ENCODE results near the gene MRO.

The MRO gene

GRCh38 chr18:50853863-50854271 lies 34.1 kb upstream of the MRO start:
- H3K27me3 ChIP-seq (ENCODE audit: control insufficient read depth, insufficient read depth, low read length) = no peaks in the 10 kb centered on the region
- H3K9me3 ChIP-seq (ENCODE audit: control insufficient read depth, insufficient read depth, low read length) = no peaks in the 10 kb centered on the region
- DNase-seq (ENCODE audit: low read depth, low spot score) = no peak
- H3K27ac ChIP-seq (ENCODE audit: low read length) = no peak overlapping the region
- H3K4me3 ChIP-seq (ENCODE audit: low read length) = no peak overlapping the region
- H3K36me3 ChIP-seq (ENCODE audit: control insufficient read depth, insufficient read depth, low read length) = no peaks in the 10 kb centered on the region
- no peaks in the 10 kb centered on the region; the same call in 1 of the 2 replicates for H3K4me1 ChIP-seq (ENCODE audit: control insufficient read depth, insufficient read depth, low read length)
- WGBS (ENCODE audit: insufficient coverage, insufficient read length) = no CpG with 5 or more reads among the region's 6 CpGs

DNA sequence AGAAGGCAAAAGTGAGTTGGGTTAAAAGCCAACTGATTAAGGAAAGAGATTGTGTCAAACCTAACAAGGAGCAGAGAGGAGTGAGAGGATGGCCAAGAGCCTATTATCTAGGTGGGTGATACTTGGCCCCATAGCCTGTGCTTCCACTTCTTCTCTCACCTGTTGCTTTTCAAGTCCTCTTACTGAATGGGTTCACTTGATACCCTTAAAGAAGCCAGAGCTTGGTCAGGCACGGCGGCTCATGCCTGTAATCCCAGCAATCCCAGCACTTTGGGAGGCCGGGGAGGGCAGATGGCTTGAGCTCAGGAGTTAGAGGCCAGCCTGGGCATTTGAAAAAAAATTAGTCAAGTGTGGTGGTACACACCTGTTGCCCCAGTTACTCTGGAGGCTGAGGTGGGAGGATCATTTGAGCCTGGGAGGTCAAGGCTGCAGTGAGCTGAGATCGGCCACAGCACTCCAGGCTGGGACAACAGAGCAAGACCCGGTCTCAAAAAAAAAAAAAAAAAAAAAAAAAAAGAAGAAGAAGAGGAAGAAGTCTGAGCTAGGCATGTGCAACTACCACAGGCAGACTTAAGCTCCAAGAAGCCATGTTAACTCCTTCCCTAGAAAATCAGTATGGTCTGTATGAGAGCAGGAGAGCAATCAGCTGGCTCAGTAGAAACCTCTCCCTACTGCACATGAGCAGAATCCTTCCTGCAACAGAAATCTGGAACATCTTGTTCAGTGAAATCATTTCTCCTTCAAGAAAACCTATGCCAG lies 30.7 kb upstream of the MRO start:
- no peak for DNase-seq (ENCODE audit: low read depth, low spot score)
- no peak overlapping the region for H3K4me3 ChIP-seq (ENCODE audit: low read length)
- no peaks in the 10 kb centered on the region for H3K27me3 ChIP-seq (ENCODE audit: control insufficient read depth, insufficient read depth, low read length)
- H3K4me1 ChIP-seq (ENCODE audit: control insufficient read depth, insufficient read depth, low read length) = no peaks in the 10 kb centered on the region; the same call in 1 of the 2 replicates
- no peak overlapping the region for H3K27ac ChIP-seq (ENCODE audit: low read length)
- no peaks in the 10 kb centered on the region for H3K9me3 ChIP-seq (ENCODE audit: control insufficient read depth, insufficient read depth, low read length)
- WGBS (ENCODE audit: insufficient coverage, insufficient read length) = no CpG with 5 or more reads among the region's 5 CpGs
- H3K36me3 ChIP-seq (ENCODE audit: control insufficient read depth, insufficient read depth, low read length) = no peaks in the 10 kb centered on the region

- H3K27me3 ChIP-seq (ENCODE audit: control insufficient read depth, insufficient read depth, low read length) = no peaks in the 10 kb centered on the region
- no peaks in the 10 kb centered on the region; the same call in 1 of the 2 replicates for H3K4me1 ChIP-seq (ENCODE audit: control insufficient read depth, insufficient read depth, low read length)
- H3K4me3 ChIP-seq (ENCODE audit: low read length) = no peak overlapping the region
- no peak for DNase-seq (ENCODE audit: low read depth, low spot score)
- no peaks in the 10 kb centered on the region for H3K36me3 ChIP-seq (ENCODE audit: control insufficient read depth, insufficient read depth, low read length)
- no peaks in the 10 kb centered on the region for H3K9me3 ChIP-seq (ENCODE audit: control insufficient read depth, insufficient read depth, low read length)
- WGBS (ENCODE audit: insufficient coverage, insufficient read length) = no CpG with 5 or more reads among the region's 3 CpGs
- no peak overlapping the region for H3K27ac ChIP-seq (ENCODE audit: low read length)
These were observed 29.6 kb upstream of the MRO start for GRCh38 chr18:50849419-50849821.

DNA sequence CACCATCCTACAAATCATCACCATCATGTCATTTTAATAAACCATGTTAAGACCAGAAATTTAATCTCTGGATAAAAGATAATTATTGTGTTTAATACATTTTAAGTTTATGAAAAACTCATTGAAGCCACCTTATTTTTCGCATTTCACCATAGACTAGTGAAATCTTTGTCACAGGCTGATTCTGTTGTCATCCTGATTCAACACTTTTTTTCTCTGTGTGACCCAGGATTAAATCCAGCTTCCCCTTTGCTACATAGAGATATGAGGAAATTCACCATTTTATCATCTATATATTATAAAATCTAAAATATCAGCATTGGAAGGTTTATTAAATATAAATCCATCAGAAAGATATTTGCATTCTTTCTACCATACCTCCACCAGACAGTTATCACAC lies 29.2 kb upstream of the MRO start:
- no CpG with 5 or more reads among the region's 1 CpG for WGBS (ENCODE audit: insufficient coverage, insufficient read length)
- no peaks in the 10 kb centered on the region for H3K27me3 ChIP-seq (ENCODE audit: control insufficient read depth, insufficient read depth, low read length)
- H3K4me1 ChIP-seq (ENCODE audit: control insufficient read depth, insufficient read depth, low read length) = no peaks in the 10 kb centered on the region; the same call in 1 of the 2 replicates
- no peak for DNase-seq (ENCODE audit: low read depth, low spot score)
- no peaks in the 10 kb centered on the region for H3K9me3 ChIP-seq (ENCODE audit: control insufficient read depth, insufficient read depth, low read length)
- no peak overlapping the region for H3K27ac ChIP-seq (ENCODE audit: low read length)
- no peaks in the 10 kb centered on the region for H3K36me3 ChIP-seq (ENCODE audit: control insufficient read depth, insufficient read depth, low read length)
- no peak overlapping the region for H3K4me3 ChIP-seq (ENCODE audit: low read length)

GRCh38 chr18:50848061-50848551 lies 28.3 kb upstream of the MRO start:
- WGBS (ENCODE audit: insufficient coverage, insufficient read length) = no CpG with 5 or more reads among the region's 7 CpGs
- no peaks in the 10 kb centered on the region for H3K9me3 ChIP-seq (ENCODE audit: control insufficient read depth, insufficient read depth, low read length)
- H3K4me1 ChIP-seq (ENCODE audit: control insufficient read depth, insufficient read depth, low read length) = no peaks in the 10 kb centered on the region

GRCh38 chr18:50847192-50847591 lies 27.4 kb upstream of the MRO start:
- Histone ChIP-seq H3K4me3 (ENCODE audit: low read length) (no peak overlapping the region), H3K9me3 (ENCODE audit: control insufficient read depth, insufficient read depth, low read length) (no peaks in the 10 kb centered on the region), H3K27me3 (ENCODE audit: control insufficient read depth, insufficient read depth, low read length) (no peaks in the 10 kb centered on the region), H3K4me1 (ENCODE audit: control insufficient read depth, insufficient read depth, low read length) (no peaks in the 10 kb centered on the region), H3K36me3 (ENCODE audit: control insufficient read depth, insufficient read depth, low read length) (no peaks in the 10 kb centered on the region), H3K27ac (ENCODE audit: low read length) (no peak overlapping the region)
- no CpG with 5 or more reads among the region's 4 CpGs for WGBS (ENCODE audit: insufficient coverage, insufficient read length)
- DNase-seq (ENCODE audit: low read depth, low spot score) = no peak

More at GRCh38 chr18:50848061-50848551, 28.3 kb upstream of the MRO start:
- Histone ChIP-seq H3K4me3 (ENCODE audit: low read length) (no peak overlapping the region), H3K36me3 (ENCODE audit: control insufficient read depth, insufficient read depth, low read length) (no peaks in the 10 kb centered on the region), H3K27me3 (ENCODE audit: control insufficient read depth, insufficient read depth, low read length) (no peaks in the 10 kb centered on the region), H3K27ac (ENCODE audit: low read length) (no peak overlapping the region)
- no peak for DNase-seq (ENCODE audit: low read depth, low spot score)

DNA sequence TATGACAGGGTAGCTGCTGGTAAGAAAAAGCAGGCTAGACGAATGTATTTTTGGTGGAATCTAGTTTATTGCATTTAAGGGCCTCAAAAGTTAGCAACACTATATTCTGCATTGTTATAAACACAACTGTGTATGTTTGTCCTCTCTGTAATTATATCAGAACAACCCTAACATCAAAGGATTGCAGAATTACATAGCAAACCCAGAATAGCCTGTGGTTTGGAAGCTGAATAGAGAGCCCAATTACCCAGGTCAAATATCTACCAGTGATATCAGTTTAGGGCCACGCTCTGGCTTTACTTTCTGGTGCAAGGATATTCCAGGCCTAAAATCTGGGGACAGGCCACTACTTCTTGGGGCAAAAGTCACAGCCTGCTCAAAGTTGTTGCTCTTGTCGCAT lies 25.1 kb upstream of the MRO start:
- Histone ChIP-seq H3K4me3 (ENCODE audit: low read length) (no peak overlapping the region), H3K4me1 (ENCODE audit: control insufficient read depth, insufficient read depth, low read length) (no peaks in the 10 kb centered on the region), H3K9me3 (ENCODE audit: control insufficient read depth, insufficient read depth, low read length) (no peaks in the 10 kb centered on the region), H3K27me3 (ENCODE audit: control insufficient read depth, insufficient read depth, low read length) (no peaks in the 10 kb centered on the region), H3K36me3 (ENCODE audit: control insufficient read depth, insufficient read depth, low read length) (no peaks in the 10 kb centered on the region), H3K27ac (ENCODE audit: low read length) (no peak overlapping the region)
- DNase-seq (ENCODE audit: low read depth, low spot score) = no peak
- WGBS (ENCODE audit: insufficient coverage, insufficient read length) = no CpG with 5 or more reads among the region's 3 CpGs

GRCh38 chr18:50844554-50844953 lies 24.7 kb upstream of the MRO start:
- Histone ChIP-seq H3K27ac (ENCODE audit: low read length) (no peak overlapping the region), H3K9me3 (ENCODE audit: control insufficient read depth, insufficient read depth, low read length) (no peaks in the 10 kb centered on the region), H3K36me3 (ENCODE audit: control insufficient read depth, insufficient read depth, low read length) (no peaks in the 10 kb centered on the region), H3K4me3 (ENCODE audit: low read length) (no peak overlapping the region), H3K4me1 (ENCODE audit: control insufficient read depth, insufficient read depth, low read length) (no peaks in the 10 kb centered on the region), H3K27me3 (ENCODE audit: control insufficient read depth, insufficient read depth, low read length) (no peaks in the 10 kb centered on the region)
- no CpG with 5 or more reads among the region's 6 CpGs for WGBS (ENCODE audit: insufficient coverage, insufficient read length)
- DNase-seq (ENCODE audit: low read depth, low spot score) = no peak

DNA sequence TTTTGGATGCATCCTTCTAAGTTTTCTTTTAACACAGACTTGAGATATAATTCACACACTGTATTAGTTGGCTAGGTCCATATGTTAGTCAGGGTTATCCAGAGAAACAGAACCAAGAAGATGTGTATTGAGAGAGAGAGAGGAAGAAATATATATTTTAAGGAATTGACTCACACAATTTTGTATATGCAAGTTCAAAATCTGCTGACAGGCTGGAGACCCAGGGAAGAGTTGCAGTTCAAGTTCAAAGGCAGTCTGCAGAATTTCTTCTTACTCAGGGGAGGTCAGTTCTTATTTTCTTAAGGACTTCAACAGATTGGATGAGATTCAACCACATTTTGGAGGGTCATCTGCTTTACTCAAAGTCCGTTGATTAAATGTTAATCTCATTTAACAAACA lies 23.0 kb upstream of the MRO start:
- no peak overlapping the region for H3K4me3 ChIP-seq (ENCODE audit: low read length)
- no CpG with 5 or more reads among the region's 1 CpG for WGBS (ENCODE audit: insufficient coverage, insufficient read length)
- no peaks in the 10 kb centered on the region for H3K9me3 ChIP-seq (ENCODE audit: control insufficient read depth, insufficient read depth, low read length)
- no peak overlapping the region for H3K27ac ChIP-seq (ENCODE audit: low read length)
- H3K27me3 ChIP-seq (ENCODE audit: control insufficient read depth, insufficient read depth, low read length) = no peaks in the 10 kb centered on the region
- H3K36me3 ChIP-seq (ENCODE audit: control insufficient read depth, insufficient read depth, low read length) = no peaks in the 10 kb centered on the region
- no peak for DNase-seq (ENCODE audit: low read depth, low spot score)
- H3K4me1 ChIP-seq (ENCODE audit: control insufficient read depth, insufficient read depth, low read length) = no peaks in the 10 kb centered on the region

DNA sequence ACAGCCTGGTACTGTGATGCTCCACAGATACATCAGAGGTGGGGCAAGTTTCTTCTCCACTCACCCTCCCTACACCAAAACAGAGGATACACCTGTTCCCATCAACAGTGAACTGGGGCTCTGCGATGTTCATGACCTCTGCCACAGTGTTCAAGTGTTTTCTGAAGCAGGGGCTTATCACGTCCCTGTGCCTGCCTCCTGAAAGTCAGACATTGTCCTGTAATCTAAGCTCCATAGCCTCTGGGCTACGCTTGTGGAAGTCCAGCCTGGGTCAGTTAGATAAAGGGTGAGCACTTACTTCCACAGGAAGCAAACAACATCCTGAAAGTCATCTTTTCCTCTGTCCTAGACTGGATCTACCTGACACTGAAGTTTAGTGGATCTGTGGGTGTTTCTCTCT lies 20.2 kb upstream of the MRO start:
- DNase-seq (ENCODE audit: low read depth, low spot score) = no peak
- Histone ChIP-seq H3K27me3 (ENCODE audit: control insufficient read depth, insufficient read depth, low read length) (no peaks in the 10 kb centered on the region), H3K4me3 (ENCODE audit: low read length) (no peak overlapping the region), H3K27ac (ENCODE audit: low read length) (no peak overlapping the region), H3K4me1 (ENCODE audit: control insufficient read depth, insufficient read depth, low read length) (no peaks in the 10 kb centered on the region), H3K36me3 (ENCODE audit: control insufficient read depth, insufficient read depth, low read length) (no peaks in the 10 kb centered on the region), H3K9me3 (ENCODE audit: control insufficient read depth, insufficient read depth, low read length) (no peaks in the 10 kb centered on the region)
- no CpG with 5 or more reads among the region's 3 CpGs for WGBS (ENCODE audit: insufficient coverage, insufficient read length)

DNA sequence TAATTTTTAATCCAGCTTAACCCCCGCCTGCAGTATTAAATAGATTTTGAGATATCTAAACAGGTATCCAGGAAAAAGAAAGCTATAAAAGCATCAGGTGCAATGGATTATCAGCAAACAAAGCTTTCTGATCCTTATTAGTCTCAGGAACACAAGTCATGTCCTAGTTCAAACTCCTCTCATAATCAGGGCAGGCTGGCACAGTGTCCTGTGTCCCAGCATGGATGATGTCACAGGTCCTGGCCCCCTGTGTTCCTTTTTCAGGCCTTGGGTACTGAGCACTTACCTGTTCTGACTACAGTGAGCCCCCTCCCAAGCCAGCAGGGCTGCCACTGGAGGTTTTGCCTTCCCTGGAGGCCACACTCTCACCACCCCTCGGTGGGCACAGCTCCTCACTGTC lies 19.5 kb upstream of the MRO start:
- DNase-seq (ENCODE audit: low read depth, low spot score) = no peak
- Histone ChIP-seq H3K27ac (ENCODE audit: low read length) (no peak overlapping the region), H3K9me3 (ENCODE audit: control insufficient read depth, insufficient read depth, low read length) (no peaks in the 10 kb centered on the region), H3K36me3 (ENCODE audit: control insufficient read depth, insufficient read depth, low read length) (no peaks in the 10 kb centered on the region), H3K27me3 (ENCODE audit: control insufficient read depth, insufficient read depth, low read length) (no peaks in the 10 kb centered on the region), H3K4me1 (ENCODE audit: control insufficient read depth, insufficient read depth, low read length) (no peaks in the 10 kb centered on the region), H3K4me3 (ENCODE audit: low read length) (no peak overlapping the region)
- no CpG with 5 or more reads among the region's 2 CpGs for WGBS (ENCODE audit: insufficient coverage, insufficient read length)

All from iPS DF 6.9 (cell line).